HG02571 (cell line): Measurements from ENCODE around the gene DST.
"Not testable (repeated sequence)": the region's sequence is repeated elsewhere in the genome, so short reads cannot be mapped to it uniquely, and the experiment has no call there.

ENCODE experiments used
- ATAC-seq: cut with Tn5 transposase; IDR thresholded peaks from one replicate; pipeline ENCODE4 v1.9.1; 2021; ENCODE audit warnings: mild to moderate bottlenecking, moderate library complexity; ENCODE audit not compliant: unreplicated experiment

The DST gene

GRCh38 chr6:56574292-56574691 is 68.4 kb downstream of the DST start:
- no peak for ATAC-seq

DNA sequence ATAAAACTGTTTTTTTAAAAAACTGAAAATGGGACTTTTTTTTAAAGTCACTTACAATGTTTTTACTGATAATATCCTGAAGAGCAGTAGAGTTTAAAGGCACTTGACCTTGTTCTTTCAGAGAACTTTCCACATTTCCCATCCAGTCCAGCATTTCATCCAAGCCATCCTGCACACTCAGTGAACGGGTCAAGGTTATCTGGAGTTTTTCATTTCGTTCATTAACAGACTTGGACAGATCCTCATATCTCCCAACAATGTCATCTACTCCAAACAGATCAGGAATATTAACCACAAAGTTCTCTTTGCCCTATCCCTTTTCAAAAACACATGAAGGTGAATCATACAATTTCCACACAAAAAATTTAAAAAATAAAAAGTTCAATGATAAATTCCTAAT is 69.1 kb downstream of the DST start:
- no peak for ATAC-seq

DNA sequence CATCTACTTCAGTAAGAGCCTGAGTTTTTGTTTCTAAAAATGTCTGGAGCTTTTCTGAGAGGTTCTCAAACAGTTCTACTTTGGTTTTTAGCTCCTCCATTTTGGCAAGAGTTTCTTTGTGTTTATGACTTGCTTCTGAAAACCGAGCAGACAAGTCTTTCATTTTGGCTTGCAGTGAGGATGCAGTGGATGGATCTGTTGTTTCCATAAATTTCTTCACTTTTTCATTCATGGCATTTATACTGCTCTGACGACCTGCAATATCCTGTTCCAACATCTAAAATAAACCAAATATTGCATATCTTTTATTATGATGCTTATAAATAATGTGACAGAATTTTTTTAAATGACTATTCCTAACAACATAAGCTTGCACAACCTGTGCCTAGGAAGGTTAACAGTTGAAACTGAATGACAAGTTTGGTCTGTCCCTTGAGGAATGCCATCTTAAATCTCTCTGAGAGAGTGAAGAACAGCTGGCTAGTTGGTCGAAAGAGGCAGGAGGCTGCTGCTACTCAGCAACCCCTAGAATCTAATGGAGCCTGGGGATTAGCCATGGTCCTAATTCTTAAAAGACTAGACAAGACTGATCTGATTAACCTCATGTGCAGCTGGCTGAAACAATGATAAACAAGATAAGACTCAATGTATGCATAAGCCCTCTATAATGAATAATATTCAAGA is 69.8 kb downstream of the DST start:
- no peak for ATAC-seq

GRCh38 chr6:56571605-56572004 is 71.1 kb downstream of the DST start:
- no peak for ATAC-seq

DNA sequence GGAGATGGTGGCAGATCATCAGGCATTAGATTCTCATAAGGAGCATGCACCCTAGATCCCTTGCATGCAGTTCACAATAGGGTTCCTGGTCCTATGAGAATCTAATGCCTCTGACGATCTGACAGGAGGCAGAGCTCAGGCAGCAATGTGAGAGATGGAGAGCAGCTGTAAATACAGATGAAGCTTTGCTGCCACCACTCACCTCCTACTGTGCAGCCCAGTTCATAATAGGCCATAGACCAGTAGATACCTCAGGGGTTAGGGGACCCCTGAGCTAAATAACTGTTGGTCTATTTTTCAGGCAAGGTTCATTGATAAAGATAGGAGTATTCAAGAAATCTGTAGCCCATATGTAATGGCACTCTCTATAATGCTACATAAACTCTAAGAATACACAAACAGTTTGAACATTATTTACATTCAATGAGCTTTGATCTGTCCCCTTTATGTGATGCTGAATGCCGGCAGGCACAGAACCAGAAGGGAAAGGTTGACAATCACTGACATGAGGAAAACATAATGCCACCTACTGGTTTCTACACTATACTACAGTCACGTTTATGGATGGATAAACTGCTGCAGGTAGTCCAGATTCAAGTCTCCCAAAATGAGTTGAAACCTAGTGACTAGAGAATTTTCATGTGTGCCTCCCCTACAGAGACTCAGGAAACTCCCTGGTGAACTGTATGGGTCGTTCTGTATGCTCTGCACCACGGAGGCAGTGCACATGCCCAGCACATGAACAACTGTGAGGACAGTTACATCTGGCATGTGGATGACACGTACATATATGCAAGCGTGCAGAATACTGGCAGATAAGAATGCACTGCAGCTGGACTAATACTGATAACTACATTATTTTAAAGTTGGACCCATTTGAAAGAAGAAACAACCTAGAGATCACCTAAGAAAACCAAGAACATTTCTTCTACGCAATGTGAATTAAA is 72.0 kb downstream of the DST start:
- ATAC-seq, result peak; percentile 81

GRCh38 chr6:56567501-56567900 is 75.2 kb downstream of the DST start:
- no peak for ATAC-seq

DNA sequence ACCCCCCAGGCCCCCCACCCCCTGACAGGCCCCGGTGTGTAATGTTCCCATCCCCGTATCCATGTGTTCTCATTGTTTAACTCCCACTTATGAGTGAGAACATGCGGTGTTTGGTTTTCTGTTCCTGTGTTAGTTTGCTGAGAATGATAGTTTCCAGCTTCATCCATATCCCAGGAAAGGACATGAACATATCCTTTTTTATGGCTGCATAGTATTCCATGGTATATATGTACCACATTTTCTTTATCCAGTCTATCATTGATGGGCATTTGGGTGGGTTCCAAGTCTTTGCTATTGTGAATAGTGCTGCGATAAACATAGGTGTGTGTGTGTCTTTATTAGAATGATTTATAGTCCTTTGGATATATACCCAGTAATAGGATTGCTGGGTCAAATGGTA is 80.0 kb downstream of the DST start:
- ATAC-seq, result not testable (repeated sequence)

DNA sequence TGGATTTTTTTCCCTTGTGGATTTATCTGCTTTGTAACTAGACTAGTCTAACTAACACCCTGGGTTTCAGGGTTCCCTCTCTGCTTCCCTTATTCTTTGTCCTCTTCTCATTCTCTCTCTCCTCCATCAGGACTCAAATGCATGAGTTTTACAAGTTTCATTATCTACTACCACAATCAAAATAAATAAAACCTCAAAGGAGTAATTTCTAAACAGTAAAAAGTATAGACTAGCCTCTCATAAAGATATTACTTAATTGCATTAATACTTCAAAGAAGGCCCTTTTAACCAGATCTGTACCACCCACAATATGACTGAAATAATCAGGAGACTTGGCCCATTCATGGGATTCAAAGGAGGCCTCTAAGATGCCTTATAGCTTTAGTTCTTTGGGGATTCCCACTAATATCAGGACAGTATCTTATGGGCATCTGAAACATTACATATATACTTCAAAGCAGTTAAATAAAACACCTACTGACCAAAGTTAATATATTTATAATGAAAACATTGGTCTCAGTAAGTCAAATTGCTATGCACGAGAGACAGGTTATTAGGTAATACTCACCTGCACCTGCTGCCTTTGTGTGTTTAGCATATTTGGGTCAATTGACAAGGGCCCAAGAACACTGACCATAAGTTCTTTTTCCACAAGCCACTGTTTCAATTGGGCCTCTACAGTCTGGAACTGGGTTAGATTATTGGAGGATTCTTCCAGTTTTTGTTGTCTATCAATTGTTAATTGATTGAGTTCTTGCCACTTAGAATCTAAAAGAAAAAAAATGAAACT is 85.7 kb downstream of the DST start:
- no peak for ATAC-seq

DNA sequence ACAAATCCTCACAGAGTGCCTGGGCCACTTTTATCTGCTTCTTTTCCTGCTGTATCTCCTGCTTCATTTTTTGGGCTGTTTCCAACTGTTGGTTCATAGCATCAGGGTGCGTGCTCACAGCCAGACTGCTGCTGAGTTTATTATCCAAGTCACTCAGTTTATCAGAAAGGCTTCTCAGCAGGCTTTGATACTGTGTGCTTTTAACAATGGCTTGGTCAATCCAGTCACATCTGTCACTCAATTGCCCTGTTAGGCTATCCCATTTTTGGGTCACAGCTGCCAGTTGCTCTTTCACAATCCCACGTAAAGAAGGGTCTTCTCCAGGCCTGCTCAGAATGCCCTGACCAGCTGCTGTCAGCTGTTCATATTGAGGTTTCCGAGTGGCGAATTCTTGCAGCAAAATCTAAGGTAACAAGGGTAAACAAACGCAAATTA is 87.2 kb downstream of the DST start:
- no peak for ATAC-seq

GRCh38 chr6:56552187-56553130 is 90.2 kb downstream of the DST start:
- no peak for ATAC-seq

- ATAC-seq, result no peak
Measured at GRCh38 chr6:56551409-56552120, 91.1 kb downstream of the DST start.

- ATAC-seq, result no peak
Measured at GRCh38 chr6:56550301-56550700, 92.4 kb downstream of the DST start.

GRCh38 chr6:56549014-56549413 is 93.7 kb downstream of the DST start:
- no peak for ATAC-seq

GRCh38 chr6:56547687-56548086 is 95.0 kb downstream of the DST start:
- no peak for ATAC-seq

DNA sequence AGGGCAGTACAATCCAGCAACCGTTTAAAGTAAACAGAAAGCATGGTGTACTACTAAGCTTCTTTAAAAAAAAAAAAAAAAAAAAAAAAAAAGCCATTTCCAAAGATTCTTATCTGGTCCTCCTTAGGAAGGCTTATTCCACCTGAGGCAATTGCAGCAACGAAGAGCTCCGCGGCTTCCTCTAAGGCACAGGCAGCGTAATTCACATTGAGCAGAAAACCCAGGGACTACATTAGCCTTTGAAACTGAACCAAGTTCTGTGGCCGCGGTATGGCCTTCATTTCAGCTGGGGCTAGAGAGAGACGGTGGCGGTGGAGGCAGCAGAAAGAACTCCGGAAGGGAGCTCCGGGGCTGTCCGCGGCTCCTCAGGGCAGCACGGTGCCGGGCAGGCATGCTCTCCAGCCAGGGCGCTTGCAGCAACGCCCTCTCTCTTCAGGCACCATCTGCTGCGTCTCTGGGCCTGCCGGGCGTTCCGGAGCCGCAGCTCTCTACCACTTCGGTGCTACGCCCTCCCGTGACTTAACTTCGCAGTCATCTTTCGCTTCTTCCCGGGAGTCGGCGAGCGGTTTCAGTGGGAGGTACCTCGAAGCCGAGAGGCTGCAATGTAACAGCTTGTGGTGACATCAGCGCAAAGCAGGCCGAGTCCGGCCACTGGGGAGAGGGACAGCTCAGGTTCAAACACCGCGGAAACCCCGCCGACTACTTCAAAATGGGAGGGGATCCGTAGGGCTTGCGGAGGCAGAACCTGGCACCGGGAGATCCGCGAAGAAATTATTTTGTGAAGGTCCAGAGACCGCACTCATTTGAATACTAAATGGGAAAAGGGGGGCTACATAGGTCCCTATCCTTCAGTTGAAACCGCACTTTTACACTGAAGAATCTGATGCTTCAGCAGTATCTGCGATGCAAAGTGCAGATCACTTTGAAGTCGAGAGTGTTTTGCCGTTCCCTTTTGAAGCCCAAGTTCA is 100.0 kb downstream of the DST start:
- ATAC-seq, result peak; percentile 94

DNA sequence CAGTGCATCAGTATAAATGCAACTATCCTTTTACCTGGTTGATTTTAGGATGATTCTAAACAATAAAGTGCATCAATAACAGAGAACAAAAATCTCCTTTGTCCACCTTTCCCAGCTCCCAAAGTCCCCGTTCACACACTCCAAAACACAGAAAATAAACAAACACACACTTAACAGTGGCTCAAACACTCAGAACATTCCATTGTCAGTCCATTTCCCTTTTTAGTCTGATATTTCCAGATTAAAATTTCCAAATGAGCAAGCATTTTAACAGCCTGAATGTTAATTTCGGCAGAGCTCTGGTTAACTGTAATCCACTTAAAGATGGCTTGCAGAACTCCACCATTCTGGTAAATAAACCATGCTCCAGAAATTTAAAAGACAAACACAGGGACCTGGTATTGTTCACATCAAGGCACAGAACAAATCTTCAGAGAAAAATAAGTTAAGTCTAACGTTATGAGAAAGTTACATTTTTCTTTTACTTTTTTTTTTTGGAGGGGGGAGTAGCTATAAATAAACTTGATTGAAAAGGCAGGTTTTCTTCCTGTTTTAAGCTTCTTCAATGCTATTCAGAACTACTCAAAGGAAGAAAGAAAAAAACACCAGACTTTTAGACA is 100.8 kb downstream of the DST start:
- ATAC-seq, result no peak

DNA sequence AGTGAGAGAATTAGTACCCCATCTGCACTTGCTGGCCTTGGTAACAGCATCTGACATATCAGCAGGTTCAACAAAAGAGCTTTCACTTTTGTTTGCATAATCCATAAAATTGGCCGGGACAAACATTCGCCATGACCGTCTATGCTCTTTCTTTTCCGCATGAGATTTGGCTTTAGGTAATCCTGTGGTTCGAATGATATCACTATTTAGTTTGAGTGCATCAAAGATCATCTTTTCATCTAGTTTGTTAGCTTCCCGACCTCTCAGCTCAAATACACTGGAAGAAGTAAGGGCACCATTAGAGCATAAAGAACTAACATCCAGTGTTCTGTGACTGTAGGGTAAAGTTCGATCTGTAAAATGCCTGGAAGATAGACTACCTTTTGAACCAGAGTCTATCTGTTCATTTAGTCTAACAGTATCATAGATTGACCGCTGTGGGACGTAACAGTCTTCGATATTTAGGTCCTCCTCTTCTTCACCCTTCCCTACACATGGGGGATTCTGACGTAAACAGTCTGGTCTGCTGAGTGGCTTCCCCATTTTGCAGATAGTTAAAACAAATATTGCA is 101.6 kb downstream of the DST start:
- no peak for ATAC-seq
